Psoas muscle (tissue), 8 donors: ENCODE data around the gene MALRD1. TPM values are rescaled to one million over a fixed set of nuclear protein-coding genes. Genes with fewer than 3 reads are reported as not detected.

Experiments
- ATAC-seq, 4 donors: fragments of 200-7000 bp; cut with Tn5 transposase; one replicate each; pipeline ENCODE4 v1.9.1; 2020; ENCODE audit warnings: moderate library complexity in 3 of 4, mild to moderate bottlenecking in 2 of 4
- DNase-seq, 2 donors: peaks; one replicate each; pipeline ENCODE4 v3.0.0-alpha.2; 2020
- H3K27ac ChIP-seq: fragments of 200-600 bp; one replicate; pipeline ENCODE4 v1.8.0; 2022
- H3K27me3 ChIP-seq, 3 donors: fragments of 200-600 bp in 1 of 3; one replicate each; pipeline versions ENCODE4 v1.6.1 to v1.8.0; 2013 to 2022; ENCODE audit warnings: low read length in 2 of 3, mild to moderate bottlenecking in 2 of 3, moderate library complexity in 1 of 3; ENCODE audit not compliant: insufficient read depth in 3 of 3
- H3K36me3 ChIP-seq, 2 donors: fragments of 200-600 bp in 1 of 2; one replicate each; pipeline versions ENCODE4 v1.6.1 to v1.8.0; 2013 to 2022; ENCODE audit warnings: low read depth in 1 of 2, mild to moderate bottlenecking in 1 of 2, moderate library complexity in 1 of 2; ENCODE audit not compliant: insufficient read depth in 1 of 2
- H3K4me1 ChIP-seq: fragments of 200-600 bp; one replicate; pipeline ENCODE4 v1.8.0; 2022
- H3K4me3 ChIP-seq: fragments of 200-600 bp; one replicate; pipeline ENCODE4 v1.8.0; 2022; ENCODE audit warnings: mild to moderate bottlenecking
- H3K9me3 ChIP-seq: fragments of 200-600 bp; one replicate; pipeline ENCODE4 v1.8.0; 2022
- CTCF ChIP-seq: fragments of 200-600 bp; IDR thresholded peaks from one replicate; pipeline ENCODE4 v1.8.0; 2022; ENCODE audit warnings: antibody characterized with exemption
- WGBS, 3 donors: extraction: QIAGEN DNeasy Blood & Tissue Kit; methylation state at CpG; one replicate each; pipeline versions ENCODE4 v1.1.6 to v1.1.7; 2013; 5-methylcytosine and 5-hydroxymethylcytosine counted together
- intact Hi-C, 2 donors: fragments of 100-400 bp; cut with DNase I; formaldehyde crosslinking; loops; one replicate each; pipeline versions ENCODE4 v1.11.0 to v1.14.2; 2022
- polyA plus RNA-seq, 3 donors: library from polyadenylated mRNA; stranded (reverse); fragments of 200-250 nt; gene quantifications; one replicate each; pipeline ENCODE4 v1.2.3, GENCODE V29; 2013
- total RNA-seq, 4 donors: library from RNA; stranded (reverse); fragmentation: NEBNext Ultra II Directional in 2 of 4; extraction: Animal tissue kit (Norgen Biotek cat#: 25700) in 2 of 4; gene quantifications; one replicate each; pipeline versions ENCODE4 v1.2.1 to v1.2.4, GENCODE V29; 2021 to 2023
- donor health status: healthy with polysubstance abuse.
- donor health status: DM: no; HTN: no; CAD: no; lungs with moderate emphysema.
- donor health status: Bipolar disorder and iron deficiency.
- donor health status: healthy.
- donor health status: DM: yes; HTN: yes; CAD: no.
- donor health status: DM: no; HTN: no; CAD: no.
- donor health status: DM: no; HTN: no; CAD: no.
- donor health status: DM: yes; HTN: yes; CAD: no.

The MALRD1 gene
- total and polyA plus RNA-seq, 7 donors, result 0.12 to 0.39 (median 0.27) TPM; not detected in 3

- intact Hi-C loops, result no loop called here
- WGBS, 3 donors, result 60 to 85% (median 64%) methylated on average over 1 of the region's 1 CpG
- Histone ChIP-seq H3K36me3 (no peaks in the 10 kb centered on the region), H3K4me3 (no peak overlapping the region), H3K4me1 (no peaks in the 10 kb centered on the region), H3K27ac (no peak overlapping the region), H3K27me3 (no peaks in the 10 kb centered on the region), H3K9me3 (no peaks in the 10 kb centered on the region)
- no peak for TF ChIP-seq CTCF
- DNase-seq (no peak), ATAC-seq (no peak)
Observed at GRCh38 chr10:19231034-19231433, 182.4 kb downstream of the MALRD1 start.

- H3K9me3 ChIP-seq, result no peaks in the 10 kb centered on the region
- no peaks in the 10 kb centered on the region for H3K27me3 ChIP-seq
- H3K4me1 ChIP-seq, result no peaks in the 10 kb centered on the region
- ATAC-seq (no peak), DNase-seq (no peak)
- TF ChIP-seq CTCF, result no peak
- WGBS, 3 donors, result 67 to 71% (median 68%) methylated on average over 2 of the region's 2 CpGs
- no peak overlapping the region for H3K4me3 ChIP-seq
- intact Hi-C loops, result no loop called here
- no peaks in the 10 kb centered on the region for H3K36me3 ChIP-seq
- no peak overlapping the region for H3K27ac ChIP-seq
Observed at GRCh38 chr10:19245889-19246752, 197.5 kb downstream of the MALRD1 start.

- WGBS, 3 donors, result 75 to 78% (median 77%) methylated on average over 3 of the region's 3 CpGs
- Histone ChIP-seq H3K9me3 (no peaks in the 10 kb centered on the region), H3K4me3 (no peak overlapping the region), H3K36me3 (no peaks in the 10 kb centered on the region), H3K27ac (no peak overlapping the region), H3K4me1 (no peaks in the 10 kb centered on the region), H3K27me3 (no peaks in the 10 kb centered on the region)
- ATAC-seq (no peak), DNase-seq (no peak)
- no peak for TF ChIP-seq CTCF
- intact Hi-C loops, result no loop called here
Observed at GRCh38 chr10:19247843-19248242, 199.2 kb downstream of the MALRD1 start.

GRCh38 chr10:19250546-19250945 is 201.9 kb downstream of the MALRD1 start:
- DNase-seq, result no peak
- TF ChIP-seq CTCF, result no peak
- H3K27me3 ChIP-seq, result no peaks in the 10 kb centered on the region
- no peaks in the 10 kb centered on the region for H3K9me3 ChIP-seq
- 52 to 65% (median 63%) methylated on average over 2 of the region's 2 CpGs for WGBS, 3 donors
- no peak overlapping the region for H3K27ac ChIP-seq
- no peaks in the 10 kb centered on the region for H3K36me3 ChIP-seq
- intact Hi-C loops, result no loop called here
- no peaks in the 10 kb centered on the region for H3K4me1 ChIP-seq
- ATAC-seq, result no peak
- H3K4me3 ChIP-seq, result no peak overlapping the region

GRCh38 chr10:19252531-19252930 is 203.9 kb downstream of the MALRD1 start:
- H3K9me3 ChIP-seq, result no peaks in the 10 kb centered on the region
- H3K27ac ChIP-seq, result no peak overlapping the region
- DNase-seq (no peak), ATAC-seq (no peak)
- H3K4me1 ChIP-seq, result no peaks in the 10 kb centered on the region
- no peaks in the 10 kb centered on the region for H3K36me3 ChIP-seq
- no peaks in the 10 kb centered on the region for H3K27me3 ChIP-seq
- no peak for TF ChIP-seq CTCF
- intact Hi-C loops, result no loop called here
- H3K4me3 ChIP-seq, result no peak overlapping the region
